ENCODE data around the gene FYN. TPM values are rescaled to one million over a fixed set of nuclear protein-coding genes. Genes with fewer than 3 reads are reported as not detected.

FYN gene
- total RNA-seq, 1 experiment from 2014 or later: 34.3 TPM

GRCh38 chr6:111823831-111824607 is 49.2 kb downstream of the FYN start:
- intact Hi-C loops (cut with micrococcal nuclease; ENCODE audit: unreplicated experiment): no loop called here
- TF ChIP-seq EZH2 (IDR thresholded peaks at IDR 0.05; ENCODE audit: borderline replicate concordance, low read depth, low read length, poor library complexity, severe bottlenecking) (no peak), CTCF (conservative IDR thresholded peaks at IDR 0.05; ENCODE audit: low read depth, low read length) (no peak)
- Histone ChIP-seq H3K4me1 (ENCODE audit: insufficient read depth, low read length, poor library complexity, severe bottlenecking) (no peaks in the 10 kb centered on the region), H3K36me3 (ENCODE audit: insufficient read depth, low read length, poor library complexity, severe bottlenecking) (no peaks in the 10 kb centered on the region), H3K9me3 (ENCODE audit: low read depth, low read length, poor library complexity, severe bottlenecking) (no peaks in the 10 kb centered on the region), H3K27ac (ENCODE audit: low read depth, low read length, poor library complexity, severe bottlenecking) (no peak overlapping the region), H3K27me3 (replicated peaks; ENCODE audit: insufficient read depth, low read depth, low read length, poor library complexity) (no peaks in the 10 kb centered on the region), H3K4me3 (ENCODE audit: low read depth, low read length, poor library complexity, severe bottlenecking) (no peak overlapping the region)
- POLR2A ChIA-PET (ENCODE audit: low non-redundant PET): no interaction called here
- CTCF ChIA-PET: no interaction called here
- no peak for DNase-seq (ENCODE audit: low spot score)
- BruUV-seq (replicated peaks): no TSS peak

- POLR2A ChIA-PET (ENCODE audit: low non-redundant PET): no interaction called here
- Histone ChIP-seq H3K4me3 (ENCODE audit: low read depth, low read length, poor library complexity, severe bottlenecking) (no peak overlapping the region), H3K9me3 (ENCODE audit: low read depth, low read length, poor library complexity, severe bottlenecking) (no peaks in the 10 kb centered on the region), H3K27me3 (replicated peaks; ENCODE audit: insufficient read depth, low read depth, low read length, poor library complexity) (no peaks in the 10 kb centered on the region), H3K36me3 (ENCODE audit: insufficient read depth, low read length, poor library complexity, severe bottlenecking) (no peaks in the 10 kb centered on the region), H3K4me1 (ENCODE audit: insufficient read depth, low read length, poor library complexity, severe bottlenecking) (no peaks in the 10 kb centered on the region), H3K27ac (ENCODE audit: low read depth, low read length, poor library complexity, severe bottlenecking) (no peak overlapping the region)
- no peak for TF ChIP-seq EZH2 (IDR thresholded peaks at IDR 0.05; ENCODE audit: borderline replicate concordance, low read depth, low read length, poor library complexity, severe bottlenecking)
- no peak for TF ChIP-seq CTCF (conservative IDR thresholded peaks at IDR 0.05; ENCODE audit: low read depth, low read length)
- no TSS peak for BruUV-seq (replicated peaks)
- intact Hi-C loops (cut with micrococcal nuclease; ENCODE audit: unreplicated experiment): no loop called here
- CTCF ChIA-PET: no interaction called here
- DNase-seq (ENCODE audit: low spot score): no peak
These were observed 50.2 kb downstream of the FYN start for GRCh38 chr6:111823012-111823411.

GRCh38 chr6:111819458-111819857 is 53.8 kb downstream of the FYN start:
- ChIA-PET POLR2A (ENCODE audit: low non-redundant PET) (no interaction called here), CTCF (no interaction called here)
- TF ChIP-seq CTCF (conservative IDR thresholded peaks at IDR 0.05; ENCODE audit: low read depth, low read length) (no peak), EZH2 (IDR thresholded peaks at IDR 0.05; ENCODE audit: borderline replicate concordance, low read depth, low read length, poor library complexity, severe bottlenecking) (no peak)
- intact Hi-C loops (cut with micrococcal nuclease; ENCODE audit: unreplicated experiment): no loop called here
- Histone ChIP-seq H3K9me3 (ENCODE audit: low read depth, low read length, poor library complexity, severe bottlenecking) (no peaks in the 10 kb centered on the region), H3K4me3 (ENCODE audit: low read depth, low read length, poor library complexity, severe bottlenecking) (no peak overlapping the region), H3K36me3 (ENCODE audit: insufficient read depth, low read length, poor library complexity, severe bottlenecking) (no peaks in the 10 kb centered on the region), H3K27me3 (replicated peaks; ENCODE audit: insufficient read depth, low read depth, low read length, poor library complexity) (no peaks in the 10 kb centered on the region), H3K27ac (ENCODE audit: low read depth, low read length, poor library complexity, severe bottlenecking) (no peak overlapping the region), H3K4me1 (ENCODE audit: insufficient read depth, low read length, poor library complexity, severe bottlenecking) (no peaks in the 10 kb centered on the region)
- no peak for DNase-seq (ENCODE audit: low spot score)
- BruUV-seq (replicated peaks): no TSS peak
